ENCODE data around the gene ADAMTS13.

ADAMTS13 gene

GRCh38 chr9:133457233-133457632, 35.1 kb downstream of the ADAMTS13 start:
- no peak for DNase-seq

DNA sequence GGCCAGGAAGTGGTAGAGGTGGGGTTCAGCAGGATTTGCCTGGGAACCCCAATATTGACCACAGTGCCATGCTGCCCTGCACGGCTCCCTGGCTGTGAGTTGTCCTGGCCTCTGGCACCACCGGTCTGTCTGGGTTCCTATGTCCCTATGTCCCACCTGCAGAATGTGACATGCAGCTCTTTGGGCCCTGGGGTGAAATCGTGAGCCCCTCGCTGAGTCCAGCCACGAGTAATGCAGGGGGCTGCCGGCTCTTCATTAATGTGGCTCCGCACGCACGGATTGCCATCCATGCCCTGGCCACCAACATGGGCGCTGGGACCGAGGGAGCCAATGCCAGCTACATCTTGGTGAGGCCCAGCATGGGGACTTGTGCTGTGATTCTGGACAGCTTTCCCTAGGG, 35.6 kb downstream of the ADAMTS13 start:
- DNase-seq, result no peak

GRCh38 chr9:133458643-133459312, 36.6 kb downstream of the ADAMTS13 start:
- DNase-seq, result no peak

DNA sequence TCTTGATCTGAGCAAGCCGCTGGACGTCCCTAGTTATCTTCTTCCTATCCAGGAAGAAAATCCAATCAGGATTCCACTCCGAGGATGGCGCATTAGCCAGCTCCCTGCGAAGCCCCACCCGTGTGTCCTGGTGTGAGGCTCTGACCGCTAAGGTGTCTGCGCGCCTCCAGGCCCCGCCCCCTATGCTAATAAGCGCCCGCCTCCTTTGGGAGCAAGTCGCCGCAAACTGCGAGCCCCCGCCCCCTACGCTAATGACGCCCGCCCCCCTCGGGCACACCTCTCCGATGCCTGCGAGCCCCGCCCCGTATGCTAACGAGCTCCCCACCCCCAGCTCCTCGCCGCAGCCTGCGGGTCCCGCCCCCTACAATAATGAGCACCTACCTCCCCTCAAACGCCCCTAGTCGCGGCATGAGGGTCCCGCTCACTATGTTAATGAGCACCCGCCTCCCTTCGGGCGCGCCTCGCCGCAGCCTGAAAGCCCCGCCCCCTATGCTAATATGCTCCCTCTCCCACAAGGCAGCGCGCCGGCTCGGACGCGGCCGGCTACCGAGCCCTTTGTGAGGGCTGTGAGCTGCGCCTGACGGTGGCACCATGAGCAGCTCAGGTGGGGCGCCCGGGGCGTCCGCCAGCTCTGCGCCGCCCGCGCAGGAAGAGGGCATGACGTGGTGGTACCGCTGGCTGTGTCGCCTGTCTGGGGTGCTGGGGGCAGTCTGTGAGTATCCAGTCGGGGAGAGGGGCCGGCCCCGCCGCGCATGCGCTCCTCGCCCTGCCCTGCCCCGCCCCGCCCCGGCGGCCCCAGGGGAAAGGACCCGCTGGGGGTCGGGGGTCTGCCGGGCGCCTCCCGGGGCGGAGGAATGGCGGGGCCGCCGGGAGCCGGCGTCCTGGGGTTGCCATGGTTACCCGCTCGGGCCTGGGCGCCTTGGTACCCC, 37.6 kb downstream of the ADAMTS13 start, which contains the start of gene CACFD1:
CACFD1 (plus strand) TSS at position 503 of the 929 bp plus-strand sequence; CDS start at position 592, 89 bp downstream.
- peak; percentile 90 to 96 for DNase-seq

DNA sequence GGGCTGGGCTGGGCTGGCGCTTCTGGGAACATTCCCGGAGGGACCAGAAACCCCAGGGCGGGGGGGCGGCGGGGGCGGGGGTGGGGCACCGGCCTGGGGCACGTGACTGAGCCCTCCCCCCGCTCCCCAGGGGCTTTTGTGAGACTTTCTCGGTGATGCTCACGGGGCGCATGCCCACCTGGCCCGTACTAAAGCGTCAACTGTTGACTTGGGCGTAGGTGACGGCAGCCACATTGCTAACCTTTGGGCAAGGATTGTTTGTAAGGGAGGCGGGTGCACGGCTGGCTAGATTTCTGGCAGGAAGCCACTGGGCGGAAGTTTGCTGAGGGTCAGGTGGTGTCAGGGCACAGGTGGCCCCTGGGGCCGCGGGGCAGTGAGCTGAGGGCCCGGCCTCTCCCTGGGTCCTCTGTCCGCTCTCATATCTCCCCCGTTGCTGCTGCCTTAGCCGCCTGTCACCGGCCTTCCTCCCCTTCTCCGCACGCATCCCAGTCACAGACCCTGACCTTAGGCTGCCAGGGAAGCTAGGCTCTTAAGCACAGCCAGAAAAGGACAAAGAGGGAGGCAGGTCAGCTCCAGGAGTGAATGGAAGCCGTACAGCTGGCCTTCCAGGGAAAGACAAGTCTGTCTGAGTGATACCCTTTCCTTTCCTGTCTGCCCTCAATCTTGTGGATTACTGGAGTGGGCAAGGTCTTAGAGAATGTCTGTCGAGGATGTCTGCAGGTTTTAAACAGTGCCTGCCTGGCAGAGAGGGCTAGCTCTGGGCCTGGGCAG, 38.4 kb downstream of the ADAMTS13 start:
- DNase-seq, result no peak

DNA sequence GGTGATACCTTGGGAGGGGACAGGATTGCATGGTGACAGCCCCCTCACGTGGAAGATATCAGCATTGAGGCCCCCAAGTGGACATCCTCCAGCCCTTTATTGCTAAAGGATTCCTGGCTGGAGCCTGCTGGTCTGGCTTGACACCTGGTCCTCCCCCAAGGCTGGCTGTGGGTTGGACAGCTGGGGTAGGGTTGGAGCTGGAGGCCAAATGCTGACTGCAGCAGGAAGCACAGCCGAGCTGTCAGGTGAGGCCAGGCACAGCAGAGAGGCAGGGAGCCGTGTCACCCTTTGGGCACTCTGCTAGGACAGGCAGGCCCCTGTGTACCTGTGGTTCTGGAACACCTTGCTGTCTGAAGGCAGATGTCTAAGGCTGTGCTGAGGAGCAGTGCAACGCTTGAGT, 39.8 kb downstream of the ADAMTS13 start:
- DNase-seq, result no peak

DNA sequence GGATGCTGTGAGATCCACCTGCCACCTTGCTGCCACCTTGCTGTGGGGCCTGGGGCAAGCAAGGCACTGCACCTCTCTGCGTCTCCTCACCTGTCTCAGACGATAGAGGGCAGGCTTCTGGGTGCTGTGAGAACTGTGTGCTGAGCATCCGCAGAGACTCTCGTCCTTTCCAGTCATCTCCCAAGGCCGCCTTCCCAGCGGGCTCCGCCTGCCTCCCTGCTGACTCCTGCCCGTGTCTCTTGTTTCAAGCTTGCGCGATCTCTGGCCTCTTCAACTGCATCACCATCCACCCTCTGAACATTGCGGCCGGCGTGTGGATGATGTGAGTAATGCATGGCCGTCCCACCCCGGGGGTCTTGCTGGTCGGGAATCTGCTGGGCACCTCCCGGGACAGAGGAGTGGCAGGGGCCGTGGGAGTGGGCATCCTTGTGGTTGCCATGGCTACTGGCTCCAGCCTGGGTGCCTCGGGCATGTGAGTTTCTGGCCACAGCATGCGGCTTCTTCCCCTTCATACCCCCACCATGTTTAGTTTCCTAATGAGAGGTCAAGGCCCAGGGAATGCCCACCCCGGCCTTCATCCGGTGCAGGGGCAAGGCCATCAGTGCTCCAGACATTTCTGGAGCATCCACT, 41.2 kb downstream of the ADAMTS13 start:
- DNase-seq, result no peak

- no peak for DNase-seq
Measured at GRCh38 chr9:133463864-133464615, 41.9 kb downstream of the ADAMTS13 start.

GRCh38 chr9:133464638-133465037, 42.5 kb downstream of the ADAMTS13 start:
- no peak for DNase-seq

- no peak for DNase-seq
Measured at GRCh38 chr9:133465984-133466383, 43.8 kb downstream of the ADAMTS13 start.

DNA sequence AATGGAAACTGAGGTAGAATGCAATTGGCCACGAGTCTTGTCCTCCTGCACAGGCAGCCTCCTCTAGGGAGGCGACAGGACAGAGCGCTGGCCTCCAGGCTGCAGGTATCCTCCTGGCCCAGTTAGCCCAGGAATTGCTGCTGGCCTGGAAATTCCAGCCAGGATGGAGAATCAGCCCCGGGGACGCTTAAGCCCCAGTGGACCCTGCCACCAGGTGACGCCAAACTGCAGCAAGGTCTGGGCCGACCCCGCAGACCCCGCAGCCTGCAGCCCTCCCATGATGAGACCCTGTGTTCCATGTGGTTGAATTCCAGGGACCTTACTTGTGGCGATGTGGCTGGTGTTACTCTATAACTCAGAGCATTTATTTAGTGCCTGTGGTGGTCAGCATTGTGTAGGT, 44.9 kb downstream of the ADAMTS13 start:
- no peak for DNase-seq

DNA sequence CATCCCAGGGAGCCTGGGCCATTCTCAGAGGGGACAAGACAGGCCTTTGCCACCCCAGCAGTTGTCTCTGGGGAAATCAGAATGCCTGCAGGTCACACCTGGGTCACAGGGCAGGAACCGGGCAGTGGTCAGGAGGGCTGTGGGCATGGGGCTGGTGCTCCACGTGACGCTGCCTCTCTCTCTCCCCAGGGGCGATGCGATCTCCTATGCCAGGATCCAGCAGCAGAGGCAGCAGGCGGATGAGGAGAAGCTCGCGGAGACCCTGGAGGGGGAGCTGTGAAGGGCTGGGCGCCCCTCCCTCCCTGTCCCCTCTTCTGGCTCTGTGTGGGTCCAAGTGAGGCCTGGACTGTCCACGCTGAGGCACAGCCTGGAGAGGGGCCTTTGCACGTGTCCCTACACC, 46.2 kb downstream of the ADAMTS13 start:
- no peak for DNase-seq

GRCh38 chr9:133468777-133469421, 46.7 kb downstream of the ADAMTS13 start:
- DNase-seq, result no peak

DNA sequence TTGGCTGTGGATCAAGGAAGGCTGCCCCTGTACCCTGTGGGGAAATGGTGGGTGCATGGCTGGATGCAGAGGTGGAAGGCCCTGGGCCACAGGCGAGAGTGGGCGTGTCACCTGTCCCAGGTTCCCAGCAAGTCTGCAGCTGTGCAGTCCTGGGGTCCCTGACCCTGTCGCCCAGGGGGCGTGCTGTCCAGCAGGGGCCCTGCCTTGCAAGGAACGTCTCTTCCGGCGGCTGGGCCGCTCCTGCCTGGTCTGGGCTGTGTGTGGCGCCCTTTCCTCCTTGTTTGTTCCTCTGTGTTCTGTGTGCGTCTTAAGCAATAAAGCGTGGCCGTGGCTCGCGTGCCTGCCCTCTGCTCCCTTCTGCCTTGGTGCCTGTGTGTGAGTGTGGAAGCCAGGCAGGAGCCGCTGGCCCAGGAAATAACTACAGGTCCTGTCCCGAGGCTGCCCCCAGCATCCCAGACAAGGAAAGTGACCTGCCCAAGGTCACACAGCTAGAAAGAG, 48.3 kb downstream of the ADAMTS13 start:
- no peak for DNase-seq

GRCh38 chr9:133470988-133471387, 48.8 kb downstream of the ADAMTS13 start:
- DNase-seq, result no peak

- DNase-seq, result no peak
Measured at GRCh38 chr9:133471551-133472276, 49.5 kb downstream of the ADAMTS13 start.

- DNase-seq, result no peak
Measured at GRCh38 chr9:133472277-133472645, 50.1 kb downstream of the ADAMTS13 start.

DNA sequence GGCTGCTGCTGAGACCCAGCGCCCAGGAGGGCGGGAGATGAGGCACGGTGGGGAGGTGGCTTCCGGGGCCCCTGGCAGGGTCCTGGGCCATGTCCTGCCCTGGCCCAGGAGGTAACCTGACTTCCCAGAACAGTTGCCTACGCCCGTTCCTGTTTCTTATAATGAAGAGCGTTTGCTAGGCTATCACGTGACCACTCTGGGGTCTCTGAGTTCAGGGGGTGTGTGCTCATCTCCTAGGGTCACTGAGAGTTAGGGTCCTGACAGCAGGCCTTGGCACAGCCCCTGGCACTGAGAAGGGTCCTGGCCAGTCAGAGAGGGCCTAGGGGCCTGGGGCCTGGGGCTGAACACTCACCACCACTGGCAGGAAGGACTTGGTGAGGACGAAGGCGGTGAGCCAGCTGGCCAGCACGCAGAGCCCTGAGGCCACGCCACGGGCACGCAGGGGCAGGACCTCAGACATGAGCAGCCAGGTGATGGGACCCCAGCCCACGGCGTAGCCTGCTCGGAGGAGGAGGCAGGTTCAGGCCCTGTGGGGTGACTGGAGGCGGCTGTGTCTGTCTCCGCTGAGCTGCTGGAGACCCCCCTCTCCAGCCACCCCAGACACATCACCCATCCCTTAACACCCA, 50.7 kb downstream of the ADAMTS13 start:
- DNase-seq, result no peak

- DNase-seq, result no peak
Measured at GRCh38 chr9:133473743-133474142, 51.6 kb downstream of the ADAMTS13 start.

- no peak for DNase-seq
Measured at GRCh38 chr9:133474215-133474614, 52.0 kb downstream of the ADAMTS13 start.

Measured in cerebellar nuclear complex (tissue), 1 donor.